ENCODE measurements around the gene TRPV4.

The TRPV4 gene

DNA sequence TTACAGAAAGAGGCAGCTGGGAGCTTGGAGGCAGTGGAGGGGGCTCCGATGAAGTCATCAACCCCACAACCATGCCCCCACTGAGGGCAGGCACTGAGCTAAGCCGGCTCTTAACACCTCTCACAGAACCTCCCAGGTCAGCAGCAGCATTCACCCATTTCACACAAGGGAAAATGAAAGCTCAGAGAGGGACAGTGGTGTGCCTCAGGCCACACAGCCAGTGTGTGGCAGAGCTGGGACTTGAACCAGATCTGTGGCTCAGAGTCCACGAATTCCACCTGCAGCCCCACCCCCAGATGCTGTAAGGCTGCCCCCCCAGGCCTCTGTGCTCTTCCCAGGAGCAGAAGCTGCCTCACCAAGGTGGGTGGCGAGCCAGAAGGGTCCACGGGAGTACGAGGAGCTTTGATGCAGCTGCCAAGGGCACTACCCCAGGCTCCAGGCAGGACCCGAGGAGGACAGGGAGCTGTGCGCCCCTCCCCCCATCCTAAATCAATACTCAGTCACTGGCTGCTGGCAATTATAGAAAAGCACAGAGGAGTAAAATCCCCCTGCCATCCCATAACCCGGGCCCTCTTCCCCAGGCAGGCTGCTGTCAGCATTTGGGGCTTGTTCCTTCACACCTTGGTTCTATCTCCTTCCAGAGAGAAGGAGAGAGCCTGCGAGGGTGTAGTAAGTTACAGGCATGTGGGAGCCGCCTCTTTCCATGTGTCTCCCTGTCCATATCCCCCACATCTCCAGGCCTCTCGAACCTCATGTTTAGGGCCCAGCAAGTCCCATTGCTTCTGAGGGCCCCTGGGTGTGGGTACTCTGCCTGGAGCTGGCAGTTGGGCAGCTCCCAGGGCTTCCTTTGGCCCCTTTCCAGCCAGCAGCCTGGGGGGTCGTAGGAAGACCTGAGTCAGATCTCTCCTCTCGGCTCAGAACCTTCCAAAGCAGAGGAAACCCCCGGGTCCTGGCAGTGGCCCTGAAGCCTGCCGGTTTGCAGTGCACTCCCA is 72.0 kb downstream of the TRPV4 start:
- peak; percentile 10 for DNase-seq

DNA sequence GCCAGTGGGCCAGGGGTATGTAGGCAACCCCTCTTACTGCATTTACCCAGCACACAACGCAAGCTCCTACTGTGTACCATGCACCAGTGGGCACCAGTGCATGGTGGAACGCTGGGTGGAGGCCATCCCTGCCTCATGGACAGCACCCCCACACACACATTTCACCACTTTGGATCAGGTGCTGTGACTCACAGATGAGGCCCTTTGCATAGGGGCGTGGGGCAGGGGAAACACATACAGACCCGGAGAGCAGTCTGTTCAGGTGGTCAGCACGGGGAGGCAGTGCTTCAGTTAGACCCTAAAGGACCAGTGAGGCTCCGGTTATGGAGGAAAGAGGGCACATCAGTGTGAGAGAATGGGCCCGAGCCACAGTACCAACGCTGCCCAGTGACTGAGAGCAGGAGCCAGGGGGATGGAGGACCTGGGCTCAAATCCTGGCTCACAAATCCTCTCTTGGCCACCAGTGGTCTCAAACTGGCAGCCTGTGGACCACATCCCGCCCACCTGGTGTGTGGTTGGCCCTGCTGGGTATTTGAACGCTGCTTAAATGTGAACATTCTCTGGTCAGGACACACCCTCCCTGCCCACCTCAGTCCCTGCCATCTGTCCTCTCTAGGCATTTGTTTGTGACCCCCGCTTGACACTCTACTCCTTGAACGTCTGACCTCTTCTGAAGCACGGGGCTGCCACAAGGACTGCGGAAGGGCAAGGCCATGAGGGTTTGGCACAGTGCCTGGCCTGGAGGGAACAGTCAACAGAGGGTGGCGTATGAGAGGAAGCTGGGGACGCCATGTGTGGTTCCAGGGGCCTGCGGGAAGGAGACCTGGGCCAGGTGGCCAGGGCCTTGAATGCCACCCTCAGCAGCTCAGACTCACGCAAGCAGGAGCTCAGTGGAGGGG is 72.9 kb downstream of the TRPV4 start:
- DNase-seq: peak; percentile 9

- peak; percentile 3 for DNase-seq
Observed at GRCh38 chr12:109759595-109759994, 73.6 kb downstream of the TRPV4 start.

DNA sequence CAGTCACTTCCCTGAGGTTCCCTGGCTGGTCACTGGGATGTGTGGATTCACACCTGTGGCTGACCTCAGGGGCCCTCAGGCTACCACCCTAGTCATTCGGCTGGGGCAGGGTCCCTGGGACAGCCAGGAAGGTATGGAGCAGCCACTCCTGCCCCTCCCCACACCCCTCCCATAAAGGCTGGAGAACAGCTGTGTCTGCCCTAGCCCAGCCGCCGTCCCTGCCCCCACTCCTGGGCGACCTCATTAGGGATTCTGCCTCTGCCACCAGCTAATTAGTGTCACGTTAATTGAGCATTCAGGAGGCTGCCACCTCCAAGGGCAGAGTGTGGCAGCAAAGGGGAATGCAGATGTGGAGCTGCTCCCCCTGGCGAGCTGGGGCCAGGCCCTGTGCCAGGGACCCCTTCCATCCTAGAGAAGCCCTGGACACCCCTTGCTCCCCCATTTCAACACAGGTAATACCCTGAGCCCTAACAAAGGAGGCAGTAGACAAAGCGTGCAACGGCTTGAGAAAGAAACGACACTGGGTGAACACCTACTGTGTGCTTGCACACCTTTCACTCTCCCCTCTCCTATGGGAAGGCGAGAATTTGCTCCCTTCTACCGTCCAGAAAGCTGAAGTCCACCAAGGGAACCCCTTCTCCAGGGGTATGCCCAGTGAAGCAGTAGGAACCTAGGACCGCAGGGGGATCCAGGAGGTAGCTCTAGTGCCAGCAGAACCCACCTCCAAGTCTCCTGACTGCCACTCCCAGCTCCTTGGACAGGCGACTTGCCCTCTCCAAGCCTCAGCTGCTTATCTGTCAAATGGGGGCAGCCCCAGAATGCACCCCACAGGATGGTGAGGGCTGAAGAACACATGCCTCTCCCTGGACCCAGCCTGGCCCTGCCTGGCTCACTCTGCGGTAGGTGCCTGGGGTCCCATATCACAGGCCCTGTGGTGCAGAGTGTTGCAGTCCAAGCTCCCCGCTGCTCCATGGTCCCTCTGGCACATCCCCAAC is 74.5 kb downstream of the TRPV4 start:
- peak; percentile 11 for DNase-seq

GRCh38 chr12:109757671-109758265 is 75.4 kb downstream of the TRPV4 start:
- DNase-seq: peak; percentile 1

DNA sequence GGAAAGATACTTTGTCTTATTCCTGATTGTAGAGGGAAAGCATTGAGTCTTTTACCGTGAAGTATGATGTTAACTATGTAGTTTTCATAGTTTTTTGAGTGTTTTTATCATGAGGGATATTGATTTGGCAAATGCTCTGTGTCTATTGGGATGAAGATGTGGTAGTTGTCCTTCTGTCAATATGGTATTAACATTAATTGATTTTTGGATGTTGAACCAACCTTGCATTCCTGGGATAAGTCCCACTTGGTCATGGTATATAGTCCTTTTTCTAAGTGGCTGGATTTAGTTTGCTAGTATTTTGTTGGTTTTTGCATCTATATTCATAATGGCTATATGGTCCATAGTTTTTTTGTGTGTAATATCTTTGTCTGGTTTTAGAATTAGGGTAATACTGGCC is 76.7 kb downstream of the TRPV4 start:
- DNase-seq: no peak

- DNase-seq: no peak
Observed at GRCh38 chr12:109753959-109754358, 79.2 kb downstream of the TRPV4 start.

- DNase-seq: peak; percentile 0
Observed at GRCh38 chr12:109753054-109753401, 80.2 kb downstream of the TRPV4 start.

- no peak for DNase-seq
Observed at GRCh38 chr12:109752117-109753053, 80.8 kb downstream of the TRPV4 start.

GRCh38 chr12:109744986-109745942 is 87.9 kb downstream of the TRPV4 start:
- no peak for DNase-seq

DNA sequence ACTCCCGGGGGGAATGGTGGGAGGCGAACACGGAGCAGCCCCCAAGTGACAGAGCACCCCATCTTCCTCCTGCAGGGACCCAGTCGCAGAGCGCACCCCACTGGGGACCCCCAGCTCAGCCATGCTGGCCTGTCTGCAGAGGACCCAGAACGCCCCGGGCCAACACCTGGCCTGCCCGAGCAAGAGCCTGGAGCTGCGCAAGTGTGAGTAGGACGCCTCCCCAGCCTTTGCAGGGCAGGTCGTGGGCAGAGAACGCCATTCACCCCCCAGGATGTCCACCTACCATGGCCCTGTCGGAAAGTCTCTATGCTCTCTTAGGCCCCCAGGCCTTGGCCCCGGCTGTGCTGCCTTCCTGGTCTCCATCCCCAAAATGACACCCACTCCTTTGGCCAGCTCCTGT is 89.2 kb downstream of the TRPV4 start:
- peak; percentile 3 for DNase-seq

- peak; percentile 12 for DNase-seq
Observed at GRCh38 chr12:109743076-109743910, 89.9 kb downstream of the TRPV4 start.

GRCh38 chr12:109741970-109742703 is 91.1 kb downstream of the TRPV4 start:
- DNase-seq: peak; percentile 2

DNA sequence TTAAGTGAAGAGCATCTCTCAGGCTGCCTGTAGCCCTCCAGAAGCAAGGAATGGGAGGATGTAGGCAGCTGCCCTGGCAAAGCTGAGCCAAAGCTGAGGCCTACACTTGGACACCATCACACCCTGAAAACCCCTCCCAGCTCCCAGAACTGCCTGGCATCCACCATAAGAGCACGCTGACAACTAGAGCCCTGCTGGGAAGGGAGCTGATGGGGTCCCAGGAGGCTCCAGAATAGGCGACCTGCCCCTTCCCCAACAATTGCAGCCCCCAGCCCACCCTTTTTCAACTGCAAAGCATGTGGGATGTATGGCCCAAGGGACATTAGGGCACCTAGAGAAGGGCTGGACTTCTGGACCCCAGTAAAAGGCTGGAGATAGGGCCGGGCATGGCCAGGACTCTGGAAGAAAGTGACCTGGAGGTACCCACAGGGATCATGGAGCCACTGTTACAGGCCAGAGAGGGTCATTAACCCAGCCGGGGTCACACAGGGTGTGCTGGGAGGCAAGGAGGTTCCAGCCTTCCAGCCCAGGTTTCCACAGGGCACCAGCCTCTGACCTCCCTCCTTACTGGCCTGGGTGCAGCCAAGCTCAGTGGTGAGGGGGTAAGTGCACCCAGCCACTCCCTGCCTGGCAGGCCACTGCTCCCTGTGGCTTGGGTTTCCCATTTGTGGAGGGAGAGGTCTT is 91.8 kb downstream of the TRPV4 start:
- DNase-seq: peak; percentile 11

DNA sequence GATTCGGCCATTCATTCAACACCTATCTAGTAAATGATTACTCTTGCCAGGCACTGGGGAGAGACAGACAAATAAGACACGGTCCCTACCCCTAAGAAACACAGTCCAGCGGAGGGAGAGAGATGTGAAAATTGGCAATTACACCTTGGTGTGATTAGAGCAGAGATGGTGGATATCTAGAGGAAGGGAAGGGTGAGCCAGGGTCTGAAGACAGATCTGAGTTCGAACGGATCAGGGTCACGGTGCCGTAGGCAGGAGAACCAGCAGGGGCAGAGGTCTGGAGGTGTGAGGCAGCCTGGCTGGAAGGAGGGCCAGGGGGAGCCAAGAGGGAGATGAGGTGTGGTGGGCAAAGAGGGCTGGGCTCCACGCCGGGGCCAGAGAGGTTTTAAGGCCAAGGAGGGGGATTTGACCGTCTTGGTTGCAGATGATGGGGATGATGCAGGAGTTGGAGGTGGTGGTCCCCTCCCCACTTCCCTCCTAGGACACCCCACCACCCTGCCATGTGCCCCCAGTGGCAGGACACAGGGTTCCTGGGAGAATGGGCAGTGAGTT is 92.4 kb downstream of the TRPV4 start:
- peak; percentile 3 for DNase-seq

GRCh38 chr12:109739747-109740693 is 93.2 kb downstream of the TRPV4 start:
- DNase-seq: peak; percentile 11

Measured in activated CD8-positive, alpha-beta memory T cell treated with anti-CD3 and anti-CD28 coated beads, Interleukin-2, amount 50 U/mL, for 4 hours (primary cell).